Activated gamma-delta T cell treated with anti-CD3 and anti-CD28 coated beads, Interleukin-2, amount 50 U/mL, for 16 hours (primary cell): ENCODE measurements around the gene CATSPERZ.

Source experiments
- DNase-seq: peaks from one replicate; pipeline ENCODE4 v3.0.0-alpha.2; 2020; ENCODE audit warnings: low read depth

Gene CATSPERZ

DNA sequence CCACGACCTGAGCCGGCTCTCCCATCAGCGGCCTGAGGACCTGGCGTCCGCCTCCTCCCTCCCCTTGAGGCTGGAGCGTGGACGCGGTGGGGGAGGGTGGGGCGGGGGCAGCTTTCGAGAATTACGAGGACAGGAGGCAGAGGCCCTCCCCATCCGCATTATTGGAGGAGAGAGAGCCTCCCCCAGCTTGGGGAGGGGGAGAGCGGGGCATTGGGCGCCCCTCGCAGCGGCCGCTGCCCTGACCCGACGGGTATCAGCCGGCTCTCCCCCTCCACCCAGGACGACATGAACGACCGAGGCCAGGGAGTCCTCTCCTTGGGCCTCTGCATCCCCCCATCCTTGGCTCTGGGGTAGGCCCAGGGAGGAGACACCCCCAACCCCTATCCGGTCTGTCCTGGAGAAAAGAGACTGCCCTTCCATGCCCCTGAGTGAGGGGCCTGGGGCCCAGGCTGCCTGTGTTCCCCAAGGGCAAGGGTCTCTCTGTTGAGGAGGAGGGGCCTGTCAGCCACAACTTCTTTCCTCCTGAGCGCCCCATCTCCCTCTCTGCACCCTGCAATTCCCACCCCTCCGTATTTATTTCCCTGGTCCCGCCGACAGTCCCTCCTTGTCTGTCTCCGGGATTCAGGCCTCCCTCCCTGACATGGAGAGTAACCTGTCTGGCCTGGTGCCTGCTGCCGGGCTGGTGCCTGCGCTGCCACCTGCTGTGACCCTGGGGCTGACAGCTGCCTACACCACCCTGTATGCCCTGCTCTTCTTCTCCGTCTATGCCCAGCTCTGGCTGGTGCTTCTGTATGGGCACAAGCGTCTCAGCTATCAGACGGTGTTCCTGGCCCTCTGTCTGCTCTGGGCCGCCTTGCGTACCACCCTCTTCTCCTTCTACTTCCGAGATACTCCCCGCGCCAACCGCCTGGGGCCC is 14.0 kb upstream of the CATSPERZ start:
- DNase-seq: no peak

DNA sequence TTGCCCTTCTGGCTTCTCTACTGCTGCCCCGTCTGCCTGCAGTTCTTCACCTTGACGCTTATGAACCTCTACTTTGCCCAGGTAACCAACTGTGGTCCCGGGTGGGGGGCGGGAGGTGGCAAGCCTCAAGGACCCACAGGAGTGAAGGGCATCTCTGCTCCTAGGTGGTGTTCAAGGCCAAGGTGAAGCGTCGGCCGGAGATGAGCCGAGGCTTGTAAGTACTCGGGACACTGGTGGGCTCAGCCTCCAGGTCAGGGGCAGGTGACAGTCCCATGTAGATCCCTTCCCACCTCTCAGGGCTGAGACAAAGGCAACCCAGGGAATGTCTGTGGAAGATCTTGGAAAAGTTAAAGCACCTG is 13.4 kb upstream of the CATSPERZ start:
- no peak for DNase-seq

DNA sequence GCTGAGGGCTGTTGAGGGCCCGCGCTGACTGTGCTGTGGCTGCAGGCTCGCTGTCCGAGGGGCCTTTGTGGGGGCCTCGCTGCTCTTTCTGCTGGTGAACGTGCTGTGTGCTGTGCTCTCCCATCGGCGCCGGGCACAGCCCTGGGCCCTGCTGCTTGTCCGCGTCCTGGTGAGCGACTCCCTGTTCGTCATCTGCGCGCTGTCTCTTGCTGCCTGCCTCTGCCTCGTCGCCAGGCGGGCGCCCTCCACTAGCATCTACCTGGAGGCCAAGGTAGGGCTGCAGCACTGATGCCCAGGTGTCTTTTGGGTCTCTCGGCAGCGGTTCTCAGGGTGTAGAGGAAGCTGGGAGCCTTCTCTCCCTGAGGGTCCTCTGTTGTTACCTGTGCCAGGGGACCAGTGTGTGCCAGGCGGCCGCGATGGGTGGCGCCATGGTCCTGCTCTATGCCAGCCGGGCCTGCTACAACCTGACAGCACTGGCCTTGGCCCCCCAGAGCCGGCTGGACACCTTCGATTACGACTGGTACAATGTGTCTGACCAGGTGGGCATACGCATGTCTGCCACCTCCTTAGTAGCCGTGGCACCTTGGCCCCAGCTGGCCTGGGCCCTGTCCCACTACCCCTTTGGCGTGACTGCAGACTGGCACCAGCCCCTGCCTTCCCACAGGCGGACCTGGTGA is 12.3 kb upstream of the CATSPERZ start:
- DNase-seq: no peak

DNA sequence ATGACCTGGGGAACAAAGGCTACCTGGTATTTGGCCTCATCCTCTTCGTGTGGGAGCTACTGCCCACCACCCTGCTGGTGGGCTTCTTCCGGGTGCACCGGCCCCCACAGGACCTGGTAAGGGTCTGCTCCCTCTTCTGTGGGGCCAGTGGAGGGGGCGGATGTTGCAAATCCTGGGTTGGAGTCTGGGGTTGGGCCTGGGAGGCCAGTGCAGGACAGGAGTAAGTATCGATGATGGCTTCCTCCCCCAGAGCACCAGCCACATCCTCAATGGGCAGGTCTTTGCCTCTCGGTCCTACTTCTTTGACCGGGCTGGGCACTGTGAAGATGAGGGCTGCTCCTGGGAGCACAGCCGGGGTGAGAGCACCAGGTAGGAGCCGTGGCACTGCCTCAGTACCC is 11.8 kb upstream of the CATSPERZ start:
- no peak for DNase-seq

DNA sequence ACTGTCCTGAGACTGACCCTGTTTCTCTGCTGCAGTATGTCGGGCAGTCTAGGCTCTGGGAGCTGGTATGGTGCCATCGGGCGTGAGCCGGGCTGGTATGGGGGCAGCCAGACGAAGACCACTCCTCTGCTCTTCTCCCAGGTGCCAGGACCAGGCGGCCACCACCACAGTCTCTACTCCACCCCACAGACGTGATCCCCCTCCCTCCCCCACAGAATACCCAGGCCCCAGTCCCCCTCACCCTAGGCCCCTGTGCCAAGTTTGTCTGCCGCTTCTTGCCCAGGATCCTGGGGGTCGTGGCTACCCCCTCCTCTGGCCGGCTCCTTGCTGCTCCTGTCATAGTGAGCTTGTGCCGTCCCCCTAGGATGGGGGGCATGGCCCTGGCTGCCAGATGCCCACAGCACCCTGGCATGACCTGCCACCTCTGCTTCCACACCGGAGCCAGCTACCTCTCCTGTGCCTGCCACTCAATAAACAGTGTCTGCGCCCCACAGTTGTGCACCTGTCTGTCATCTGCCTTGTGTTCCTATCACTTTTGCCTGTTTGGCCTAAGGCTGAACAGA is 11.1 kb upstream of the CATSPERZ start:
- DNase-seq: no peak

DNA sequence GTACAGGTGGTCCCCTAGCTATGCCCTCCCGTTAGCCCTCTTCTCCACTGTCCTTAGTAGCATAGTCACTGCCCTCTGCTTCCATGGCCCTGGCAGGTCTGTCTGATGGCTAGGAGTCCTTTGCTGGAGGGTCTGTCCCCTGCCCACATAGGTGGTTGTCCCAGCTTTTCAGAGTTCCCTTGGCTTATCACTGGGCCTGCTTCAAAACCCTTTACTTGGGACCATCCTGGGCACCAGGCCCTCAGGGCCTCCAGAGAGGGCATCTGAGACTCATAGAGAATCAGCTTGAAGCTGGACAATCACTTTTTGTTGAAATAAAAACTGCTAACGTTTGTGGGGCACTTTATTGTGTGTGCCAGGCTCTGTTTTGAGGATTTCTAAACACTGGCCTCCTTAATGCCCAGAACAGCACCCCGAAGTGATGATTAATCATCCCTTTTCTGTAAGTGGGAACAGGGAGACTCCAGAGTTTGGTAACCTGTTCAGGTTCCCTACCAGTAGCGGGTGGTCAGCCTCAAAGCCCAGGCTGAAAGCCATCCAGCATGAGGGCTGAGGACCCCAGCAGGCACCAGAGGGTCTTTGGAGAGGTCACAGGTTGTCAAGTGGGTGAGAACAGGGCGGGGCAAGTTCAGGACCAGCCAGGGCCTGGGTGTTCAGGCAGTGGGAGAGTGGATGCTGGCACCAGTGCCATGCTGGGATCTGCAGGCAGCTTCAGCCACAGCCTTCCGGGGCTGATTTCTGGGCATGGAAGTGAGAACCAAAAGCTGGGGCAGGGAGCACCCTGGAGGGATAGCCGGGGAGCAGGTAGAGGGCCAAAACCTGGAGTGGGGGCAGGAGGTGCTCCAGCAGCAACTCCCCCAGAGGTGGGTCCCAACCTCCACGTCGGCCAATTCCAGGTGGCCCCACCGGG is 9.6 kb upstream of the CATSPERZ start:
- no peak for DNase-seq

DNA sequence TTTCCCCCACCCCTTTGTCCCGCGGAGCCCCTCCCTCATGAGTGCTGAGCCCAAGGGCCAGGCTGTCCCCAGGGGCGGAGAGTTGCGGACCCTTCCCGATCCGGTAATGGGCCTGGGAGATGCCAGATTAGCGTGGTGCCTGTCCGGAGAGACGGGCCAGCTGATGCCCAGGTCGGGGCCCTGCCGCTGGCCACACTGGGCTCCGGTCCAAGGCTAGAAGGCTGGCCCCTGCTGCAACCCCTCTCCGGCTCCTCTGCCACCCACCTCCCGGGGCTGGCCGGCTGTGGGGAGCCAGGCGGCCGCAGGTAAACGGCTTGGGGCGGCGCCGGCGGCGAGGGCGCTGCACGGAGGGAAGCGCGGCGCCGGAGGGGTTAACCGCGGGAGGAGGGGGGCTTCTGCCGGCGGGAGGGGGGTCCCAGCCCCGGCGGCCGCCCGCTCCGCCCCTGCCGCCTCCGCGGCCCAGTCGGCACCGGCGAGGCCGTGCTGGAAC is 8.9 kb upstream of the CATSPERZ start, which contains the start of gene KCNK4:
TSS of gene KCNK4 (plus strand) at position 41 of the 490 bp plus-strand sequence. CDS start 1,717 bp downstream, outside the sequence.
- DNase-seq: no peak

DNA sequence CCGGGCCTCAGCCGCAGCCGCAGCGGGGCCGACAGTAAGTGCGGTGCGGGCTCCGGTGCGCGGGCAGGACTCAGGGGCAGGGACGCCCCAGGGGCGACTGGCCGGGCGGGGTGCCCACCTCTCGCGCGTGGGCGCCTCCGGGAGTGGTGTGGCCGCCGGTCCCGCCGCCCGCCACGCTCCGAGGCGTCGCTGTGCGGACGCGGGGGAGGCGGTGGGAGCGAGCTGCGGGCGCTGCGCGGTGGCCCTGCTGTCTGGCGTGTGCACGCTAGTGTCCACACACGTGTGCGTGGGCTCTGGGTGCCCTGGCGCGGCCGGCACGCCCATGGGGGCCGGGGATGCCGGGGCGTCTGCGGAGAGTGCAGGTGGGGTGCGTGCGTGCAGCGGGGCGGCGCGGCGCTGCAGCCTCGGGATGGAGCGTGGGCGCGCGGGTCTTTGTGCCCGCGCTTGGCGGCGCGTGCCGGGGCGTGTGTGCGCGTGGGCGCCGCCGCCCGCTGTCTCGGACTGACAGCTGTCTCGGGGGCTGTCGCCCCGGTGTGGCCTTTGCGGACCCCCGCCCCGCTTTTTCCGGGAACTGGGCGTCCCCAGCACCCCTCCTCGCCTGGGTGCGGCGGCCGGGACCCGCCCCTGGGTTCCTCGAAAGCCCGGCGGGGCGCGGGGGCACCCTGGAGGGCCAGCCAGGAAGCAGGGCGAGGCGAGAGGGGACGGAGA is 8.3 kb upstream of the CATSPERZ start:
- DNase-seq: no peak

DNA sequence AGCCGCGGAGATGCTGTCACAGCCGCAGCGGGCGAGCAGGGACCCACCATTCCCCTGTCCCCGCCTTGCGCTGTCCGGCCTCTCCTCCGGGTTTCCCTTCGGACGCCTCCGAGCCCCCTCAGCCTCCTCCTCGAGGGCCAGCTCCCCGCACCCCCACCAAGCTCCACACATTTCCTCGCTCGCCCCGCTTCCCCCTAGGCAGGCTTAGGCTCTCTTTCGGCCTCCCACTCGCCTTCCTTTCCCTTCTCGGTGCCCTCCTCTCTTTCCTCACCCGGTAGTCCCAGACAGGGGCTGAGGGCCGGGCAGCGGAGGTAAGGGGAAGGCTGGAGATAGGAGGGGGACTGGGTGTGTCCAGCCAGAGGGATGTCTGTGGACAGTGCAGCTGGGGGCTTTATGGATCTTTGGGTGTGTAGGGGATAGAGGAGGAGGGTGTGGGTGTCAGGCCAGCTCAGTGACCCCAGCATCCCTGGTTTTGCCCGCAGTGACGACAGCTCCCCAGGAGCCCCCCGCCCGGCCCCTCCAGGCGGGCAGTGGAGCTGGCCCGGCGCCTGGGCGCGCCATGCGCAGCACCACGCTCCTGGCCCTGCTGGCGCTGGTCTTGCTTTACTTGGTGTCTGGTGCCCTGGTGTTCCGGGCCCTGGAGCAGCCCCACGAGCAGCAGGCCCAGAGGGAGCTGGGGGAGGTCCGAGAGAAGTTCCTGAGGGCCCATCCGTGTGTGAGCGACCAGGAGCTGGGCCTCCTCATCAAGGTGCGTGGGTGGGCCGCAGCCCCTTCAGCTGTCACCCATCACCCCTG is 7.5 kb upstream of the CATSPERZ start:
- no peak for DNase-seq

DNA sequence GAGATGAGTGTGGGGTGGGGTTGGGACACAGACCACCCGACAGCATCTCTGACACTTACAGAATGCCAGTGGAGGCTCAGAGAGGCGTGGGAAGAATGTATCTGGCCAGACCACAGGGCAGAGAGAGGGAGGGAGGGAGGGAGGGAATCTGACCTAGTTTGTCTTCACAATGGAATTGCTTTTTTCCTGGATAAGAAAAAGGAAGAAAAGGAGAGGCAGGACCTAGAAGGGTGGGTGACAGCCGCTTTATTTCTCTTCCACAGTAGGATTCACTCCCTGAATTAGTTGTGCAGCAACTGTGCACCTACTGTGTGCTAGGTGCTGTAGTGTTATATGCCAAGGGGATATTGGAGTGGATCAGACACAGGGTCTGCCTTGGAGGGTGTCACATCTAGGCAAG is 5.4 kb upstream of the CATSPERZ start:
- no peak for DNase-seq

DNA sequence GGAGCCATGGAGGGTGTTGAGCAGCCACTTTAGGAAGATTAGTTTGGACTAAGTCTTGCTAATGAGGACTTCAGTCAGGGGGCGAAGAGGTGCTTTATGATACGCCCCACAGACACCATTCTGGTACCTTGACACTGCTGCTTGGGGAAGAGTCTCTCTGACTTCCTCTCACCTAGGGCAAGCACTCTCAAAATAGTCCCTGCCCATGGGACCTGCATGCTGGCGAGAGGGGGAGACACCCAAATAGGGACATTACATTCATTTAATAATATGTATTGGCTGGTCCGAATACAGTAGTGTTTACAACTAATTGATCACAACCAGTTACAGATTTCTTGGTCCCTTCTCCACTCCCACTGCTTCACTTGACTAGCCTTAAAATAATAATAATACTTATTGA is 4.4 kb upstream of the CATSPERZ start:
- no peak for DNase-seq

DNA sequence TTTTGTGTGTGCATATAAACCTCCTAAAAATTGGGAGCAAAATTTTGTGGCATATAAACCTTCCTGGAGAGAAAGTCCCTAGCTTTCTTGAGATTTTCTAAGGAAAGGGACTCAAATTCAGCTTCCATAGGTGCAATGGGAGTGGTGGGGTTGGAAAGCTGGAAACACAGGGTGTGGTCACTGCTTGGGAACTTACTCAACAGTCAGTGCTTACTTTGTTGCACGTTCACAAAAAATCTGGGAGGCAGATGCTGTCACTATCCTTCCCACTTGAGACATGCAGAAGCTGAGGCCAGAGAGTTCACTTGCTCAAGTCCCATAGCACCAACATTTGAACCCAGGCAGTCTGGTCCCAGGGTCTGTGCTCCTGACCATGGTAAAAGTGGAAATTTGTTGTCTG is 3.9 kb upstream of the CATSPERZ start:
- DNase-seq: no peak

DNA sequence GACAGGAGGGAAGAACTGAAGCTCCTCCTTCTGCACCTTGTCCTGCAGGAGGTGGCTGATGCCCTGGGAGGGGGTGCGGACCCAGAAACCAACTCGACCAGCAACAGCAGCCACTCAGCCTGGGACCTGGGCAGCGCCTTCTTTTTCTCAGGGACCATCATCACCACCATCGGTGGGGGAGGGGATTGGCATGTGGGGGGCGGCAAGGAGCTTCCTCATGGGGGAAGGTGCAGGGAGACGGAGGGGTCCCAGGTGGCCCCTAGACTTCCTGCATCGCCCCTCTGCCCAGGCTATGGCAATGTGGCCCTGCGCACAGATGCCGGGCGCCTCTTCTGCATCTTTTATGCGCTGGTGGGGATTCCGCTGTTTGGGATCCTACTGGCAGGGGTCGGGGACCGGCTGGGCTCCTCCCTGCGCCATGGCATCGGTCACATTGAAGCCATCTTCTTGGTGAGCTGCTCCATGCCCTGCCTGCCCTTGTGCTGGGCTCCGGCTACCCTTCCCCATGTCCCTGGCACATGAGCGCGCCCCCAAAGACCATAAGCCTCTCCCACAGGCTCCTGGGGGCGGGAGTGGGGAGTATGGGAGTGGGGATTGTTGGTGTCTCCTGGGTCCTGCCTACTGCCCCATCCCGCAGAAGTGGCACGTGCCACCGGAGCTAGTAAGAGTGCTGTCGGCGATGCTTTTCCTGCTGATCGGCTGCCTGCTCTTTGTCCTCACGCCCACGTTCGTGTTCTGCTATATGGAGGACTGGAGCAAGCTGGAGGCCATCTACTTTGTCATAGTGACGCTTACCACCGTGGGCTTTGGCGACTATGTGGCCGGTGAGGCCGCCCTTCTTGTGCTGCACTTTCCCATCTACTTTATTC is 3.1 kb upstream of the CATSPERZ start:
- no peak for DNase-seq

DNA sequence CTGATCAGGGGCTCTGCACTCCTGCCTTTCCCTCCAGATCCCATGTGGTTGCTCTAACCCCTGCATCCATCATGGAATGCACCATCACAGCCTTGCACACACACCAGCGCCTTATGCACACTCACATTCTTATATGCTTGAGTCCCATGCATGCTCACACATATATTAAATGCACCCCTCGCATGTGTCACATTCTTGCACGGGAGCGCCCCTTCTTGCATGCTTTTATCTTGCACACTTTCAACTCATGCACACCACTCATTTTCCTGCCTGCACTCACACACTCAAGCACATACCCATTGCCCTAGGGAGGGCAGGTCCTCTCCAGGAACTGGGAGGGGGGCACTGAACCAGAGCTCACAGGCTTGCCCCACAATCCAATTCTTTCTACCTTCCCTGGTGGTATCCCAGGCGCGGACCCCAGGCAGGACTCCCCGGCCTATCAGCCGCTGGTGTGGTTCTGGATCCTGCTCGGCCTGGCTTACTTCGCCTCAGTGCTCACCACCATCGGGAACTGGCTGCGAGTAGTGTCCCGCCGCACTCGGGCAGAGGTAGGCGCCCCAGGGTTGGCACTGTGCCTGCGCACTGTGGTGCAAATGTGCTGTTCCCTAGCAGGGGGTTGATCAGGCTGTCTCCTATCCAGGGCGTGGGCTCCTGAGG is 2.3 kb upstream of the CATSPERZ start:
- DNase-seq: no peak

DNA sequence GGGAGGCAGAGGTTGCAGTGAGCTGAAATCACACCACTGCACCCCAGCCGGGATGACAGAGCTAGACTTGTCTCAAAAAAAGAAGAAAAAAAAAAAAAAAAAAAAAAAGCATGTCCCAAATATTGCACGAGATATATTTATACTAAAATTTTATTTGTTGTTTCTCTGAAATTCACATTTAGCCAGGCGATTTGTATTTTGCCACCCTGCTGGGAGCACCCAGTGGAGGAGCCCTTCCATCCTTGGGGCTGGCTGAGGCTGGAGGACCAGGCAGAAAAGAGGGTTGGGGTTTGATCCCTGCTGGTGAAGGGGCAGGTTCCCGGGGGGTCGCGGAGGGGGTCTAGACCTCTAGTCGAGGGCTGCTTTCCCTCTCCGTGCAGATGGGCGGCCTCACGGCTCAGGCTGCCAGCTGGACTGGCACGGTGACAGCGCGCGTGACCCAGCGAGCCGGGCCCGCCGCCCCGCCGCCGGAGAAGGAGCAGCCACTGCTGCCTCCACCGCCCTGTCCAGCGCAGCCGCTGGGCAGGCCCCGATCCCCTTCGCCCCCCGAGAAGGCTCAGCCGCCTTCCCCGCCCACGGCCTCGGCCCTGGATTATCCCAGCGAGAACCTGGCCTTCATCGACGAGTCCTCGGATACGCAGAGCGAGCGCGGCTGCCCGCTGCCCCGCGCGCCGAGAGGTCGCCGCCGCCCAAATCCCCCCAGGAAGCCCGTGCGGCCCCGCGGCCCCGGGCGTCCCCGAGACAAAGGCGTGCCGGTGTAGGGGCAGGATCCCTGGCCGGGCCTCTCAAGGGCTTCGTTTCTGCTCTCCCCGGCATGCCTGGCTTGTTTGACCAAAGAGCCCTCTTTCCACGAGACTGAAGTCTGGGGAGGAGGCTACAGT is 952 bp upstream of the CATSPERZ start:
- DNase-seq: no peak

DNA sequence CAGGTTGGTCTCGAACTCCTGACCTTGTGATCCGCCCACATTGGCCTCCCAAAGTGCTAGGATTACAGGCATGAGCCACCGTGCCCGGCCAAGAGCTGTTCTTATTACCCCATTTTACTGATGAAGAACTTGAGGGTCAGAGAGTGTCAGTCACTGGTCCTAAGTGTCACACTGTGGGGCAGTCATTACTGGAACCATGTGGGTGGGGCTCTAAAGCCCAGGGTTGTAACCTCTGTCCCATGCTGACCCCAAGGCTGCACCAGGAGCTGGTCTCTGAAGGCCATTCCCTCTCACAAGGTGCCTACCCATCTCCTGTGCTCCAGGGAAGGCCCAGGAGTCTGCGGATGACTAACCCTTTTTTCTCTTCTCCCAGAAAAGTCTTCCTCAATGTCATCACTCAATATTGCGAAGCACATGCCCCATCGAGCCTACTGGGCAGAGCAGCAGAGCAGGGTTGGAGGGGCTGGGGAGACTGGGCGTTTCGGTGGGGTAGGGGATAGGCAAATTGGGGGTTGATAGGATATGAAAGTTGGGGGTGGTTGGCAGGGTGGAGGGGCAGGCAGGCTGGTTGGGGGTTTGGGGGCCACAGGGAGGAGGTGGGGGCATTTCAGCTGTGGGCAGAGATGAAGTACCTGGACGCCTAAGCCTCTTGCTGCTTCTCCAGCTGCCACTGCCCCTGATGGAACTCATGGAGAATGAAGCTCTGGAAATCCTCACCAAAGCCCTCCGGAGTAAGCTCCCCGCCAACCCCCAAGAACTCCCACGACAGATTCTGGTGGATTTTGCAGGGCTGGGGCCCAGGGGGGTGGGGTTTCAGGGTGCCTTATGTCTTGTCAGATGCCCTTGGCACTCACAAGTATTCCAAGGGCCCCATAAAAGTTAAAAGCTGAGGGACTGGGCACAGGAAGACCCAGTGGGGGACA is 3.2 kb downstream of the CATSPERZ start:
- DNase-seq: no peak

DNA sequence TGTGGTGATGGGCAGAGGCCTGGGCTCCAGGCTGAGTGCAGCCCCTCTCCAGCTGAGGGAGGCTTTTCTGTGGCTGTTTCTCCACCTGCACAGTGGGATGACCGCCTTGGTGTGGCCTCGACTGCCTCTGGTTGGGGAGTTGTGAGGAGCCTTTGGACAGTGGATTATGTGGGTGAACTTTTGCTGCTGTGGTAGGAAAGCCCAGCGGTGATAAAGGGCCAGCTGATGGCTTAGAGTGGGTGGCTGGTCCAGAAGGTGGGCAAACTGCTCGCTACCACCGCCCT is 3.8 kb downstream of the CATSPERZ start:
- no peak for DNase-seq
